Spleen (tissue), 11 donors: ENCODE data around the gene CYB561D2. TPM values are rescaled to one million over a fixed set of nuclear protein-coding genes. Genes with fewer than 3 reads are reported as not detected.

Experiments
- DNase-seq: peaks from one replicate; pipeline ENCODE4 v3.0.0-alpha.2; 2020
- H3K27ac ChIP-seq, 8 donors: fragments of 200-600 bp; sonication (generic) in 7 of 8; 1 replicate in 4 of 8; 2 replicates in 4 of 8; pipeline versions ENCODE4 v1.5.0 to v1.8.0; 2016 to 2021; ENCODE audit warnings: inconsistent platforms in 4 of 8, mild to moderate bottlenecking in 4 of 8, moderate library complexity in 1 of 8
- H3K27me3 ChIP-seq, 7 donors: fragments of 200-600 bp; sonication (generic) in 6 of 7; replicated peaks in 1 of 7; 1 replicate in 4 of 7; 2 replicates in 3 of 7; pipeline versions ENCODE4 v1.5.0 to v1.8.0; 2016 to 2021; ENCODE audit warnings: inconsistent platforms in 3 of 7, mild to moderate bottlenecking in 1 of 7
- H3K36me3 ChIP-seq, 6 donors: fragments of 200-600 bp; sonication (generic) in 5 of 6; 1 replicate in 4 of 6; 2 replicates in 2 of 6; pipeline versions ENCODE4 v1.5.0 to v1.8.0; 2016 to 2021; ENCODE audit warnings: inconsistent platforms in 2 of 6
- H3K4me1 ChIP-seq, 6 donors: fragments of 200-600 bp; sonication (generic) in 5 of 6; 1 replicate in 3 of 6; 2 replicates in 3 of 6; pipeline versions ENCODE4 v1.5.0 to v1.8.0; 2016 to 2021; ENCODE audit warnings: inconsistent platforms in 3 of 6
- H3K4me3 ChIP-seq, 8 donors: fragments of 200-600 bp; sonication (generic) in 7 of 8; 1 replicate in 4 of 8; 2 replicates in 4 of 8; pipeline versions ENCODE4 v1.5.0 to v1.8.0; 2016 to 2021; ENCODE audit warnings: inconsistent platforms in 4 of 8, mild to moderate bottlenecking in 4 of 8, moderate library complexity in 2 of 8
- H3K9me3 ChIP-seq, 8 donors: fragments of 200-600 bp; sonication (generic) in 7 of 8; 1 replicate in 4 of 8; 2 replicates in 4 of 8; pipeline versions ENCODE4 v1.5.0 to v1.8.0; 2016 to 2021; ENCODE audit warnings: inconsistent platforms in 4 of 8
- POLR2A ChIP-seq, 3 donors: fragments of 450-650 bp; IDR thresholded peaks; one replicate each; pipeline ENCODE4 v1.5.1; 2017; ENCODE audit warnings: antibody characterized with exemption in 3 of 3, mild to moderate bottlenecking in 1 of 3
- POLR2AphosphoS5 ChIP-seq, 3 donors: sonication (generic); formaldehyde crosslinking; IDR thresholded peaks; one replicate each; pipeline ENCODE4 v1.5.1; 2017; ENCODE audit warnings: antibody characterized with exemption in 3 of 3
- WGBS, 5 donors: extraction: QIAGEN DNeasy Blood & Tissue Kit in 3 of 5; methylation state at CpG; one replicate each; pipeline versions ENCODE4 v1.1.5 to v1.1.7; 2013 to 2018; 5-methylcytosine and 5-hydroxymethylcytosine counted together
- intact Hi-C: fragments of 100-400 bp; cut with DNase I; formaldehyde crosslinking; loops from one replicate; pipeline ENCODE4 v1.15.0; 2023; ENCODE audit warnings: low total_unique reads
- polyA plus RNA-seq, 3 donors: library from polyadenylated mRNA; stranded (reverse); fragments of 200-250 nt; gene quantifications; one replicate each; pipeline ENCODE4 v1.2.1, GENCODE V29; 2013
- total RNA-seq, 7 donors: library from RNA; depleted of rRNA in 3 of 7; stranded (reverse); fragments of >200 nt in 3 of 7; fragmentation: NEBNext Ultra II Directional in 4 of 7; extraction: Animal tissue kit (Norgen Biotek cat#: 25700) in 4 of 7; gene quantifications; one replicate each; pipeline versions ENCODE4 v1.1.0 to v1.2.1, GENCODE V29; 2016 to 2021
- TF ChIP-seq, protein P1 (sequence below), 11 experiments: fragments of 200-600 bp in 7 of 11; fragments of 450-650 bp in 4 of 11; sonication (generic) in 4 of 11; IDR thresholded peaks in 8 of 11; conservative IDR thresholded peaks in 3 of 11; 1 replicate in 7 of 11; 2 replicates in 4 of 11; pipeline versions ENCODE4 v1.4.0 to v1.8.0; 2016 to 2021; ENCODE audit warnings: antibody characterized with exemption in 11 of 11, inconsistent platforms in 4 of 11, mild to moderate bottlenecking in 1 of 11
- donor health status: healthy with polysubstance abuse.
- donor health status: DM: no; HTN: no; CAD: no; lungs with moderate emphysema.
- donor health status: DM: no; HTN: no; CAD: no.
- donor health status: Bipolar disorder and iron deficiency.
- donor health status: healthy.
- donor health status: DM: no; HTN: no; CAD: no.
- donor health status: DM: yes; HTN: yes; CAD: no.

CYB561D2 gene
- total and polyA plus RNA-seq, 10 donors = 18.7 to 35.2 (median 26.4) TPM

DNA sequence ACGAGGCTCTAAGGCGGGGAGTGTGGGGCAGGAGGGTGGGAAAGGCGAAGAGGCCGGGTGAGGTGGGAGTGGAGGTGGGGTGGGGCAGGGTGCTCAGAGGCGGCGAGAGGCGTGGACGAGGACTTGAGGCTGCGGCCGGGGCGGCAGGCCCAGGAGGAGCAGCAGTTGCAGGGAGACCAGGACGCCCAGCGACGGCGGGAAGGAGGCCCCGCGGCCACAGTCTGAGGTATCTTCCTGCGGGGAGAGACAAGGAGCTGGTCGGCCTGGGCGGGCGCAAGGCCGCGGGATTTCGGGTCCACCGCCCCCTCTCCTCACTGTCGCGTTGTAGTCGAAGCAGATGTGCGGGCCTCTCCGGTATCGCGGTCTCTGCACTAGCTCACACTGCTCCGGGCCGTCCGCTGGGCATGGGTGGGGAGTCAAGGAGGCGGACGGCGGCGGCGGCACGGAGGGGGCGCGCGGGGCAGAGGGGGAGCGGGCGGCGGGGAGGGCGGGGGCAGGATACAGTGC is 14.0 kb downstream of the CYB561D2 start:
- intact Hi-C loops = no loop called here
- peak; percentile 90 for DNase-seq

DNA sequence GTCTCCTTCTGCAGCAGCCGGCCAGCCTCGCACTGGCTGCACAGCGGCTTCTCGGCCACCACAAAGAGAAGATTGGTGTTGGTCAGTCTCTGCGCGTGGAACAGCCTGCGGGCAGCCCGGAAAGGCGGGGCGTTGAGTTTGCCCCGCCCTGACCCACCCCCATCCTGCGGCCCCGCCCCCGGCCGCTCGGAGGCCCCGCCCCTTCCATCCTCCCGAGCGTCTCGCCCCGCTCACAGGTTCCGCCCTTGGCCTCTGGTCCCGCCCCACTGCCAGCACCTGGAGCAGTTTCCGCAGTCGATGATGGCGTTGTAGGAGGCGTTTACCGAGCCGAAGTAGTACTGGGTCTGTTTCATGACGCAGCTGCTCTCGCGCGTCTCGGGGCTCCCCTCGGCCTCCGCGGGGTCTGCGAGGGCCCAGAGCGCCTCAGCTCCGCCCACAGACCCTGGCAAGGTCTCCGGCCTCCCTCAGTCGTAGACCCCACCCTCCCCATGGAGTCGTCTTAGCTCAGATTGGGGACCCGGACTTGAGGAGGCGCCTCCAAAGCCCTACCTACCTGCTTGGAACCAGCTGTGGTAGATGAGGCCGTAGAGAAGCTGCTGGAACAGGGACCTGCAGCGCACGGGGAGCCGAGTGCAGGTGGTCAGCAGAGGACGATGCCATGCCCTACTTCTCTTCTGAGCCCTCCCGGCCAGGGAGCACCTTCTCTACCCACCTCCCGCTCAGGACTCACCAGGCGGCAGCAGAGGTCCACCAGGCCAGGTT is 14.6 kb downstream of the CYB561D2 start:
- WGBS, 5 donors = 4 to 38% (median 8%) methylated on average over 12 to 53 of the region's 53 CpGs
- peak overlapping the region; percentile 39 to 81 (median 58) for H3K4me3 ChIP-seq
- H3K27me3 ChIP-seq = peaks cover 0 to 4% (median 0%) of the 10 kb centered on the region in 7 donors
- intact Hi-C loops = no loop called here
- H3K36me3 ChIP-seq = no peaks in the 10 kb centered on the region
- no peaks in the 10 kb centered on the region for H3K9me3 ChIP-seq
- DNase-seq = peak; percentile 98
- TF ChIP-seq, protein P1, sequence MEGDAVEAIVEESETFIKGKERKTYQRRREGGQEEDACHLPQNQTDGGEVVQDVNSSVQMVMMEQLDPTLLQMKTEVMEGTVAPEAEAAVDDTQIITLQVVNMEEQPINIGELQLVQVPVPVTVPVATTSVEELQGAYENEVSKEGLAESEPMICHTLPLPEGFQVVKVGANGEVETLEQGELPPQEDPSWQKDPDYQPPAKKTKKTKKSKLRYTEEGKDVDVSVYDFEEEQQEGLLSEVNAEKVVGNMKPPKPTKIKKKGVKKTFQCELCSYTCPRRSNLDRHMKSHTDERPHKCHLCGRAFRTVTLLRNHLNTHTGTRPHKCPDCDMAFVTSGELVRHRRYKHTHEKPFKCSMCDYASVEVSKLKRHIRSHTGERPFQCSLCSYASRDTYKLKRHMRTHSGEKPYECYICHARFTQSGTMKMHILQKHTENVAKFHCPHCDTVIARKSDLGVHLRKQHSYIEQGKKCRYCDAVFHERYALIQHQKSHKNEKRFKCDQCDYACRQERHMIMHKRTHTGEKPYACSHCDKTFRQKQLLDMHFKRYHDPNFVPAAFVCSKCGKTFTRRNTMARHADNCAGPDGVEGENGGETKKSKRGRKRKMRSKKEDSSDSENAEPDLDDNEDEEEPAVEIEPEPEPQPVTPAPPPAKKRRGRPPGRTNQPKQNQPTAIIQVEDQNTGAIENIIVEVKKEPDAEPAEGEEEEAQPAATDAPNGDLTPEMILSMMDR (IDR thresholded peaks at IDR 0.05 in 8 of 11, conservative IDR thresholded peaks at IDR 0.05 in 3 of 11) = no peak
- peak; percentile 84 to 87 (median 84) for TF ChIP-seq POLR2AphosphoS5 (IDR thresholded peaks at IDR 0.05)
- TF ChIP-seq POLR2A (IDR thresholded peaks at IDR 0.05) = peak in 1 of 3 donors; percentile 25
- peak overlapping the region in 7 of 8 donors; percentile 37 to 87 (median 77) for H3K27ac ChIP-seq
- H3K4me1 ChIP-seq = peaks cover 0 to 39% (median 21%) of the 10 kb centered on the region in 6 donors

More for the DNA sequence above, 14.0 kb downstream of the CYB561D2 start:
- Histone ChIP-seq H3K4me1 (peaks cover 0 to 44% (median 24%) of the 10 kb centered on the region in 6 donors), H3K36me3 (no peaks in the 10 kb centered on the region), H3K9me3 (no peaks in the 10 kb centered on the region), H3K4me3 (peak overlapping the region; percentile 39 to 81 (median 58)), H3K27me3 (peaks cover 0 to under 1% (median 0%) of the 10 kb centered on the region in 7 donors), H3K27ac (peak overlapping the region in 6 of 8 donors; percentile 72 to 87 (median 79))
- TF ChIP-seq POLR2A (IDR thresholded peaks at IDR 0.05) = no peak
- TF ChIP-seq POLR2AphosphoS5 (IDR thresholded peaks at IDR 0.05) = no peak
- TF ChIP-seq, protein P1 (IDR thresholded peaks at IDR 0.05 in 8 of 11, conservative IDR thresholded peaks at IDR 0.05 in 3 of 11) = no peak
- WGBS, 5 donors = 13 to 43% (median 17%) methylated on average over 14 to 48 of the region's 48 CpGs

DNA sequence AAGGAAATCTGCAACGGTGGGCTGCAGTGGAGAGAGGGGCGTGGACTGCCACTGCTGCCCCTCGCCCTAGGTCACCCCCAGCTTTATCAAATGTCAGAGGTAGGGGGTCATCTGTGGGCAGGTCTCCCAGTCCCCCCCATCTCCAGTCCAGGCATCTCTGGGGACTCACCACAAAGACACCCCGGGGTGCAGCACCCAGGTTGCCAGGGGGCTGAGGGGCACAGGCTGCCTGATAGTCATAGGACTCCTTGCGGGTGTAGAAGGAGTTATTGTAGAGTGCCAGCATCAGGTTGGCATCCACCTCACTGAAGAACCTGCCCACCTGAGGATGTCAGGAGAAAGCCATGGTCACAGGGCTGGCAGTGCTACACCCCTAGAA is 15.2 kb downstream of the CYB561D2 start:
- TF ChIP-seq POLR2AphosphoS5 (IDR thresholded peaks at IDR 0.05) (no peak), POLR2A (IDR thresholded peaks at IDR 0.05) (no peak)
- TF ChIP-seq, protein P1 (IDR thresholded peaks at IDR 0.05 in 8 of 11, conservative IDR thresholded peaks at IDR 0.05 in 3 of 11) = no peak
- no peaks in the 10 kb centered on the region for H3K36me3 ChIP-seq
- intact Hi-C loops = no loop called here
- WGBS, 5 donors = 57 to 82% (median 79%) methylated on average over 1 to 5 of the region's 5 CpGs
- H3K9me3 ChIP-seq = no peaks in the 10 kb centered on the region
- peaks cover 0 to 4% (median 0%) of the 10 kb centered on the region in 7 donors for H3K27me3 ChIP-seq
- H3K4me1 ChIP-seq = peaks cover 0 to 39% (median 21%) of the 10 kb centered on the region in 6 donors
- peak overlapping the region in 7 of 8 donors; percentile 50 to 81 (median 59) for H3K4me3 ChIP-seq
- DNase-seq = no peak
- H3K27ac ChIP-seq = peak overlapping the region in 4 of 8 donors; percentile 77 to 87 (median 82)
